ENCODE data around the gene NEGR1.

NEGR1 gene

GRCh38 chr1:71526824-71527223 is 755.5 kb downstream of the NEGR1 start:
- DNase-seq: no peak

- no peak for DNase-seq
Observed at GRCh38 chr1:71522721-71523120, 759.6 kb downstream of the NEGR1 start.

- DNase-seq: no peak
Observed at GRCh38 chr1:71521655-71522264, 760.6 kb downstream of the NEGR1 start.

- DNase-seq: no peak
Observed at GRCh38 chr1:71511505-71511904, 770.8 kb downstream of the NEGR1 start.

GRCh38 chr1:71510725-71511124 is 771.6 kb downstream of the NEGR1 start:
- no peak for DNase-seq

GRCh38 chr1:71509051-71509595 is 773.2 kb downstream of the NEGR1 start:
- DNase-seq: no peak

- no peak for DNase-seq
Observed at GRCh38 chr1:71502006-71502405, 780.3 kb downstream of the NEGR1 start.

GRCh38 chr1:71498542-71498941 is 783.8 kb downstream of the NEGR1 start:
- DNase-seq: no peak

- no peak for DNase-seq
Observed at GRCh38 chr1:71494163-71494562, 788.2 kb downstream of the NEGR1 start.

- DNase-seq: no peak
Observed at GRCh38 chr1:71492298-71493041, 789.9 kb downstream of the NEGR1 start.

GRCh38 chr1:71490432-71490831 is 791.9 kb downstream of the NEGR1 start:
- no peak for DNase-seq

- no peak for DNase-seq
Observed at GRCh38 chr1:71488555-71489252, 793.6 kb downstream of the NEGR1 start.

GRCh38 chr1:71473331-71473730 is 809.0 kb downstream of the NEGR1 start:
- DNase-seq: no peak

- DNase-seq: no peak
Observed at GRCh38 chr1:71465093-71465492, 817.2 kb downstream of the NEGR1 start.

- DNase-seq: no peak
Observed at GRCh38 chr1:71464016-71464415, 818.3 kb downstream of the NEGR1 start.

GRCh38 chr1:71463144-71463543 is 819.2 kb downstream of the NEGR1 start:
- no peak for DNase-seq

- no peak for DNase-seq
Observed at GRCh38 chr1:71462247-71462646, 820.1 kb downstream of the NEGR1 start.

GRCh38 chr1:71461416-71461815 is 820.9 kb downstream of the NEGR1 start:
- DNase-seq: no peak

GRCh38 chr1:71448444-71448843 is 833.9 kb downstream of the NEGR1 start:
- no peak for DNase-seq

GRCh38 chr1:71438626-71439025 is 843.7 kb downstream of the NEGR1 start:
- DNase-seq: no peak

- DNase-seq: no peak
Observed at GRCh38 chr1:71435951-71436350, 846.4 kb downstream of the NEGR1 start.

- no peak for DNase-seq
Observed at GRCh38 chr1:71434240-71434639, 848.1 kb downstream of the NEGR1 start.

GRCh38 chr1:71428029-71428428 is 854.3 kb downstream of the NEGR1 start:
- no peak for DNase-seq

GRCh38 chr1:71427066-71427465 is 855.3 kb downstream of the NEGR1 start:
- DNase-seq: no peak
